Muscle of leg (tissue), 16 donors: ENCODE data around the gene SLC26A2. TPM values are rescaled to one million over a fixed set of nuclear protein-coding genes. Genes with fewer than 3 reads are reported as not detected.

Source experiments
- DNase-seq: peaks from one replicate; pipeline ENCODE4 v3.0.0; 2013
- H3K27ac ChIP-seq: one replicate; pipeline ENCODE4 v1.5.1; 2013; ENCODE audit warnings: mild to moderate bottlenecking, low read length, control low read depth
- H3K27me3 ChIP-seq: one replicate; pipeline ENCODE4 v1.6.1; 2013; ENCODE audit warnings: low read length; ENCODE audit not compliant: control insufficient read depth, insufficient read depth
- H3K36me3 ChIP-seq: one replicate; pipeline ENCODE4 v1.6.1; 2013; ENCODE audit warnings: low read length; ENCODE audit not compliant: control insufficient read depth, insufficient read depth
- H3K4me1 ChIP-seq: one replicate; pipeline ENCODE4 v1.6.1; 2013; ENCODE audit warnings: low read length; ENCODE audit not compliant: control insufficient read depth, insufficient read depth
- H3K4me3 ChIP-seq: one replicate; pipeline ENCODE4 v1.5.1; 2013; ENCODE audit warnings: low read length, control low read depth
- H3K9me3 ChIP-seq: replicated peaks from 2 replicates; pipeline ENCODE4 v1.6.1; 2013; ENCODE audit warnings: low read depth, low read length; ENCODE audit not compliant: control insufficient read depth
- WGBS: methylation state at CpG from one replicate; pipeline ENCODE4 v1.1.5; 2013; ENCODE audit warnings: missing lambda C conversion rate; ENCODE audit not compliant: insufficient coverage; 5-methylcytosine and 5-hydroxymethylcytosine counted together
- long read RNA-seq, 11 donors: transcript quantifications; one replicate each; lab custom pipeline, GENCODE V29; 2026
- polyA plus RNA-seq, 8 donors: library from polyadenylated mRNA; unstranded; fragments of 120-200 nt; gene quantifications; one replicate each; pipeline versions ENCODE4 v1.2.1 to v1.2.3, GENCODE V29; 2013; ENCODE audit warnings: inconsistent platforms in 1 of 8, low replicate concordance in 1 of 8; ENCODE audit not compliant: insufficient read length in 8 of 8, insufficient read depth in 1 of 8
- total RNA-seq: library from RNA; stranded (reverse); fragments of 120-200 nt; gene quantifications from one replicate; pipeline ENCODE4 v1.2.4, GENCODE V29; 2013

SLC26A2 gene
- total RNA-seq (11.9 TPM), polyA plus RNA-seq (10 to 100 TPM in 6 of 8 donors, 1 to 10 TPM in 2; 8.6 to 14.5 (median 10.3) TPM)
- long read RNA-seq, donor 1, full-length matches to known transcripts, result 1 of 1 reads
- long read RNA-seq, donor 1, partial matches to known transcripts, result 0 of 1 reads
- long read RNA-seq, donor 1, other reads (novel, unspliced or antisense), result 0 of 1 reads
- long read RNA-seq, donor 2, result 0 reads
- long read RNA-seq, donor 3, full-length matches to known transcripts, result 1 of 1 reads
- long read RNA-seq, donor 3, partial matches to known transcripts, result 0 of 1 reads
- long read RNA-seq, donor 3, other reads (novel, unspliced or antisense), result 0 of 1 reads
- long read RNA-seq, donor 4, full-length matches to known transcripts, result 1 of 1 reads
- long read RNA-seq, donor 4, partial matches to known transcripts, result 0 of 1 reads
- long read RNA-seq, donor 4, other reads (novel, unspliced or antisense), result 0 of 1 reads
- long read RNA-seq, donor 5, full-length matches to known transcripts, result 3 of 9 reads
- long read RNA-seq, donor 5, partial matches to known transcripts, result 6 of 9 reads
- long read RNA-seq, donor 5, other reads (novel, unspliced or antisense), result 0 of 9 reads
- long read RNA-seq, donor 6, full-length matches to known transcripts, result 2 of 2 reads
- long read RNA-seq, donor 6, partial matches to known transcripts, result 0 of 2 reads
- long read RNA-seq, donor 6, other reads (novel, unspliced or antisense), result 0 of 2 reads
- long read RNA-seq, donor 7, full-length matches to known transcripts, result 1 of 1 reads
- long read RNA-seq, donor 7, partial matches to known transcripts, result 0 of 1 reads
- long read RNA-seq, donor 7, other reads (novel, unspliced or antisense), result 0 of 1 reads
- long read RNA-seq, donor 8, full-length matches to known transcripts, result 1 of 1 reads
- long read RNA-seq, donor 8, partial matches to known transcripts, result 0 of 1 reads
- long read RNA-seq, donor 8, other reads (novel, unspliced or antisense), result 0 of 1 reads
- long read RNA-seq, donor 9, full-length matches to known transcripts, result 2 of 2 reads
- long read RNA-seq, donor 9, partial matches to known transcripts, result 0 of 2 reads
- long read RNA-seq, donor 9, other reads (novel, unspliced or antisense), result 0 of 2 reads
- long read RNA-seq, donor 10, full-length matches to known transcripts, result 4 of 4 reads
- long read RNA-seq, donor 10, partial matches to known transcripts, result 0 of 4 reads
- long read RNA-seq, donor 10, other reads (novel, unspliced or antisense), result 0 of 4 reads
- long read RNA-seq, donor 11, result 0 reads

- Histone ChIP-seq H3K9me3 (no peaks in the 10 kb centered on the region), H3K36me3 (no peaks in the 10 kb centered on the region), H3K4me1 (peaks cover 9% of the 10 kb centered on the region), H3K27me3 (no peaks in the 10 kb centered on the region), H3K4me3 (peak within 1 kb of the TSS; percentile 93), H3K27ac (peak within 1 kb of the TSS; percentile 96)
- peak; percentile 99 for DNase-seq
- WGBS, result under 1% methylated on average over 81 of the region's 84 CpGs
Measured at GRCh38 chr5:149960272-149961185, at the start of gene SLC26A2. Gene SLC26A2, plus strand, starts transcription at chr5:149960758. Its CDS starts 16,895 bp downstream, at chr5:149977653.

GRCh38 chr5:149911031-149911430, 49.5 kb upstream of the SLC26A2 start:
- Histone ChIP-seq H3K27me3 (peaks cover 2% of the 10 kb centered on the region), H3K4me1 (no peaks in the 10 kb centered on the region), H3K9me3 (no peaks in the 10 kb centered on the region), H3K36me3 (no peaks in the 10 kb centered on the region), H3K4me3 (no peak overlapping the region), H3K27ac (no peak overlapping the region)
- no CpG with 5 or more reads among the region's 1 CpG for WGBS
- DNase-seq, result no peak

GRCh38 chr5:149912226-149912871, 48.2 kb upstream of the SLC26A2 start:
- Histone ChIP-seq H3K27me3 (peaks cover 2% of the 10 kb centered on the region), H3K9me3 (no peaks in the 10 kb centered on the region), H3K36me3 (no peaks in the 10 kb centered on the region), H3K4me3 (no peak overlapping the region), H3K27ac (no peak overlapping the region), H3K4me1 (no peaks in the 10 kb centered on the region)
- DNase-seq, result no peak
- 71% methylated on average over 2 of the region's 3 CpGs for WGBS

- 89% methylated on average over 3 of the region's 7 CpGs for WGBS
- peaks cover 2% of the 10 kb centered on the region for H3K27me3 ChIP-seq
- H3K4me3 ChIP-seq, result no peak overlapping the region
- no peaks in the 10 kb centered on the region for H3K36me3 ChIP-seq
- no peak overlapping the region for H3K27ac ChIP-seq
- H3K9me3 ChIP-seq, result no peaks in the 10 kb centered on the region
- no peaks in the 10 kb centered on the region for H3K4me1 ChIP-seq
- DNase-seq, result no peak
Measured at GRCh38 chr5:149913436-149914419, 46.8 kb upstream of the SLC26A2 start.

GRCh38 chr5:149915392-149916260, 44.9 kb upstream of the SLC26A2 start:
- no peaks in the 10 kb centered on the region for H3K36me3 ChIP-seq
- H3K4me1 ChIP-seq, result no peaks in the 10 kb centered on the region
- H3K9me3 ChIP-seq, result no peaks in the 10 kb centered on the region
- peaks cover 2% of the 10 kb centered on the region for H3K27me3 ChIP-seq
- no peak for DNase-seq
- H3K27ac ChIP-seq, result no peak overlapping the region
- WGBS, result 82% methylated on average over 5 of the region's 7 CpGs
- H3K4me3 ChIP-seq, result no peak overlapping the region

GRCh38 chr5:149916334-149917072, 44.1 kb upstream of the SLC26A2 start:
- DNase-seq, result no peak

GRCh38 chr5:149917073-149917676, 43.4 kb upstream of the SLC26A2 start:
- WGBS, result 77% methylated on average over 2 of the region's 6 CpGs
- H3K9me3 ChIP-seq, result no peaks in the 10 kb centered on the region
- no peak overlapping the region for H3K27ac ChIP-seq
- no peaks in the 10 kb centered on the region for H3K36me3 ChIP-seq
- no peak for DNase-seq
- no peaks in the 10 kb centered on the region for H3K4me1 ChIP-seq
- H3K27me3 ChIP-seq, result peaks cover 2% of the 10 kb centered on the region
- no peak overlapping the region for H3K4me3 ChIP-seq

More at GRCh38 chr5:149916334-149917072, 44.1 kb upstream of the SLC26A2 start:
- Histone ChIP-seq H3K27me3 (peaks cover 2% of the 10 kb centered on the region), H3K36me3 (no peaks in the 10 kb centered on the region), H3K27ac (no peak overlapping the region), H3K4me1 (no peaks in the 10 kb centered on the region), H3K4me3 (no peak overlapping the region), H3K9me3 (no peaks in the 10 kb centered on the region)
- WGBS, result 58% methylated on average over 4 of the region's 7 CpGs
